Caco-2 (cell line): ENCODE data around the gene ATP7B. TPM values are rescaled to one million over a fixed set of nuclear protein-coding genes. Genes with fewer than 3 reads are reported as not detected.

Experiments used
- BruUV-seq: library from RNA; stranded (reverse); fragments of 400-500 nt; replicated peaks from 2 replicates; lab custom pipeline; 2021; lab: Mats Ljungman, UMichigan
- CTCF ChIA-PET: fragments of 300-600 bp; sonication (Branson Sonifier 250); formaldehyde crosslinking; loops from one replicate; lab custom pipeline; 2022; ENCODE audit warnings: antibody characterized with exemption; lab: Charles Lee
- POLR2A ChIA-PET: fragments of 300-600 bp; sonication (Branson Sonifier 250); formaldehyde crosslinking; loops from one replicate; lab custom pipeline; 2022; ENCODE audit warnings: antibody characterized with exemption; lab: Charles Lee
- DNase-seq, 2 experiments: peaks; one replicate each; pipeline versions ENCODE4 v3.0.0 to v3.0.0-alpha.2; 2020 to 2022
- H3K27me3 ChIP-seq: replicated peaks from 2 replicates; pipeline ENCODE4 v1.6.0; 2011; ENCODE audit warnings: low read length; ENCODE audit not compliant: control insufficient read depth, insufficient read depth
- H3K36me3 ChIP-seq: 2 replicates; pipeline ENCODE4 v1.5.1; 2011; ENCODE audit warnings: low read length; ENCODE audit not compliant: control insufficient read depth, insufficient read depth
- H3K4me1 ChIP-seq: fragments of 250-450 bp; sonication (Bioruptor Pico); 2 replicates; pipeline ENCODE4 v1.5.1; 2020; ENCODE audit warnings: mild to moderate bottlenecking
- H3K4me3 ChIP-seq: 2 replicates; pipeline ENCODE4 v1.5.1; 2011; ENCODE audit warnings: low read depth, mild to moderate bottlenecking, control low read depth, low read length
- H3K9me3 ChIP-seq: fragments of 250-450 bp; sonication (Bioruptor Pico); 2 replicates; pipeline ENCODE4 v1.5.1; 2020; ENCODE audit warnings: mild to moderate bottlenecking, moderate library complexity
- H3K27ac Mint-ChIP-seq: one replicate; pipeline ENCODE4 v1.8.0; 2022; ENCODE audit warnings: mixed read lengths; ENCODE audit not compliant: unreplicated experiment
- H3K27me3 Mint-ChIP-seq: one replicate; pipeline ENCODE4 v1.8.0; 2022; ENCODE audit warnings: mixed read lengths; ENCODE audit not compliant: insufficient read depth, unreplicated experiment
- H3K36me3 Mint-ChIP-seq: one replicate; pipeline ENCODE4 v1.8.0; 2022; ENCODE audit warnings: mild to moderate bottlenecking, mixed read lengths; ENCODE audit not compliant: insufficient read depth, unreplicated experiment
- H3K4me1 Mint-ChIP-seq: one replicate; pipeline ENCODE4 v1.8.0; 2022; ENCODE audit warnings: low read depth, mixed read lengths; ENCODE audit not compliant: unreplicated experiment
- H3K4me3 Mint-ChIP-seq: one replicate; pipeline ENCODE4 v1.8.0; 2022; ENCODE audit warnings: mild to moderate bottlenecking, moderate library complexity, mixed read lengths; ENCODE audit not compliant: unreplicated experiment
- H3K9me3 Mint-ChIP-seq: one replicate; pipeline ENCODE4 v1.8.0; 2022; ENCODE audit warnings: mixed read lengths; ENCODE audit not compliant: unreplicated experiment
- CTCF ChIP-seq, 2 experiments: fragments of 200-600 bp in 1 of 2; IDR thresholded peaks; 1 replicate in 1 of 2; 2 replicates in 1 of 2; pipeline versions ENCODE4 v1.5.1 to v1.8.0; 2011 to 2022; ENCODE audit warnings: antibody characterized with exemption in 1 of 2, control low read depth in 1 of 2, inconsistent platforms in 1 of 2, low read depth in 1 of 2, low read length in 1 of 2, mild to moderate bottlenecking in 1 of 2, moderate library complexity in 1 of 2; ENCODE audit not compliant: insufficient read depth in 1 of 2, severe bottlenecking in 1 of 2, unreplicated experiment in 1 of 2
- intact Hi-C: fragments of 100-400 bp; cut with micrococcal nuclease; formaldehyde crosslinking; loops from one replicate; pipeline ENCODE4 v1.10.0; 2022; ENCODE audit not compliant: unreplicated experiment
- total RNA-seq: library from RNA; stranded (reverse); gene quantifications from 2 replicates; pipeline ENCODE4 v1.2.3, GENCODE V29; 2022

Gene ATP7B
- total RNA-seq, 1 experiment from 2014 or later, result 50.7 TPM

GRCh38 chr13:51976423-51976822 lies 34.8 kb downstream of the ATP7B start:
- Histone ChIP-seq H3K4me3 (no peak overlapping the region), H3K36me3 (no peaks in the 10 kb centered on the region; the same call in 1 of the 2 replicates), H3K9me3 (no peaks in the 10 kb centered on the region), H3K4me1 (peaks cover 33% of the 10 kb centered on the region), H3K27me3 (no peaks in the 10 kb centered on the region)
- Mint-ChIP-seq H3K4me1 (peaks cover 41% of the 10 kb centered on the region), H3K9me3 (no peaks in the 10 kb centered on the region), H3K27ac (no peak overlapping the region), H3K4me3 (no peak overlapping the region), H3K27me3 (no peaks in the 10 kb centered on the region), H3K36me3 (peaks cover 13% of the 10 kb centered on the region)
- intact Hi-C loops, result no loop called here
- no peak for TF ChIP-seq CTCF (IDR thresholded peaks at IDR 0.05; ENCODE audit: insufficient read depth in 1 of 2, low read depth in 1 of 2, low read length in 1 of 2, severe bottlenecking in 1 of 2, unreplicated experiment in 1 of 2)
- DNase-seq, result no peak
- no TSS peak for BruUV-seq
- POLR2A ChIA-PET, result no interaction called here
- CTCF ChIA-PET, result interaction anchor here (1.0 to 1.2 kb wide), 2 partner anchors 23 to 151 kb away, joined by 3 read pairs; no protein-coding TSS in a partner anchor

GRCh38 chr13:51974482-51974881 lies 36.8 kb downstream of the ATP7B start:
- peaks cover 13% of the 10 kb centered on the region for H3K36me3 Mint-ChIP-seq
- H3K9me3 Mint-ChIP-seq, result no peaks in the 10 kb centered on the region
- TF ChIP-seq CTCF (IDR thresholded peaks at IDR 0.05; ENCODE audit: insufficient read depth in 1 of 2, low read depth in 1 of 2, low read length in 1 of 2, severe bottlenecking in 1 of 2, unreplicated experiment in 1 of 2), result no peak
- DNase-seq, result no peak
- POLR2A ChIA-PET, result no interaction called here
- intact Hi-C loops, result no loop called here
- no peaks in the 10 kb centered on the region for H3K27me3 ChIP-seq
- H3K27me3 Mint-ChIP-seq, result no peaks in the 10 kb centered on the region
- H3K4me1 ChIP-seq, result peaks cover 21% of the 10 kb centered on the region
- H3K36me3 ChIP-seq, result peaks cover 2% of the 10 kb centered on the region
- CTCF ChIA-PET, result no interaction called here
- H3K4me1 Mint-ChIP-seq, result peaks cover 35% of the 10 kb centered on the region
- no peak overlapping the region for H3K4me3 Mint-ChIP-seq
- H3K4me3 ChIP-seq, result no peak overlapping the region
- no TSS peak for BruUV-seq
- H3K27ac Mint-ChIP-seq, result no peak overlapping the region
- H3K9me3 ChIP-seq, result no peaks in the 10 kb centered on the region

- H3K27me3 Mint-ChIP-seq, result no peaks in the 10 kb centered on the region
- no peaks in the 10 kb centered on the region for H3K9me3 ChIP-seq
- intact Hi-C loops, result no loop called here
- H3K4me1 Mint-ChIP-seq, result peaks cover 17% of the 10 kb centered on the region
- H3K36me3 Mint-ChIP-seq, result peaks cover 25% of the 10 kb centered on the region
- no peaks in the 10 kb centered on the region for H3K9me3 Mint-ChIP-seq
- no peak overlapping the region for H3K4me3 Mint-ChIP-seq
- no peaks in the 10 kb centered on the region for H3K27me3 ChIP-seq
- BruUV-seq, result no TSS peak
- H3K27ac Mint-ChIP-seq, result peak overlapping the region; percentile 39
- TF ChIP-seq CTCF (IDR thresholded peaks at IDR 0.05; ENCODE audit: insufficient read depth in 1 of 2, low read depth in 1 of 2, low read length in 1 of 2, severe bottlenecking in 1 of 2, unreplicated experiment in 1 of 2), result no peak
- peaks cover 2% of the 10 kb centered on the region for H3K36me3 ChIP-seq
- ChIA-PET POLR2A (no interaction called here), CTCF (interaction anchor here (0.8 to 1.2 kb wide), 2 partner anchors 13 to 27 kb away, joined by 3 to 7 read pairs; no protein-coding TSS in a partner anchor)
- H3K4me1 ChIP-seq, result peaks cover 8% of the 10 kb centered on the region; the same call in 1 of the 2 replicates
- no peak for DNase-seq
- no peak overlapping the region for H3K4me3 ChIP-seq
Observed at GRCh38 chr13:51971520-51972426, 39.5 kb downstream of the ATP7B start.
